ENCODE results near the gene PRR5. TPM values are rescaled to one million over a fixed set of nuclear protein-coding genes. Genes with fewer than 3 reads are reported as not detected.

The PRR5 gene
- total RNA-seq, 1 experiment from 2014 or later = 26.9 TPM

DNA sequence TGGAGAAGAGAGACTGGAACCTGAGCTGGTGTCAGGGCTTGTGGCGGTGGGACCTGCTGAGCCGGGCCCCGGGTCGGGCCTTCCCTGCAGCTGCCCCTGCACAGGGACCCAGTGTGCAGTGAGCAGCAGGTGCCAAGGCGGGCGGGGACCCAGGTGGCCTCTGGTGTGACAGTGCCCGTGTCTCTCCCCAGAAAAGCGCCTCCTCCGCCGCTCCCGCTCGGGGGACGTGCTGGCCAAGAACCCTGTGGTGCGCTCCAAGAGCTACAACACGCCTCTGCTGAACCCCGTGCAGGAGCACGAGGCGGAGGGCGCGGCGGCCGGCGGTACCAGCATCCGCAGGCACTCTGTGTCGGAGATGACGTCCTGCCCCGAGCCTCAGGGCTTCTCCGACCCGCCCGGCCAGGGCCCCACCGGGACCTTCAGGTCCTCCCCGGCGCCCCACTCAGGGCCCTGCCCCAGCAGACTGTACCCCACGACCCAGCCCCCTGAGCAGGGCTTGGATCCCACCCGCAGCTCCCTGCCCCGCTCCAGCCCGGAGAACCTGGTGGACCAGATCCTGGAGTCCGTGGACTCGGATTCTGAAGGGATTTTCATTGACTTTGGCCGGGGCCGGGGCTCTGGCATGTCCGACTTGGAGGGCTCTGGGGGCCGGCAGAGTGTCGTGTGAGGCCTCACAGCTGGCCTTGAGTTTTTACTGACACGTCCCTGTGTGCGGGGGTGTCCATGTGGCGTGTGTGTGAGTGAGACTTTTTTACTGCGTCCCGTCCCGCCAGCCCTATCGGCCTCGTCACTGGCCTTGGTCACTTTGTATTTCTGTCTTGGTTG is 34.8 kb downstream of the PRR5 start:
- no peak overlapping the region for H3K9ac ChIP-seq (ENCODE audit: low read length)
- no peaks in the 10 kb centered on the region for H3K79me2 ChIP-seq (ENCODE audit: insufficient read depth, low read length)
- RAD21 ChIA-PET (ENCODE audit: low non-redundant PET in 1 of 2, low total read pairs in 2 of 2, uncharacterized antibody in 2 of 2, unreplicated experiment in 2 of 2) = no interaction called here
- no peak overlapping the region for H3K4me2 ChIP-seq (ENCODE audit: low read length)
- DNase-seq (ENCODE audit: low read depth, low spot score) (no peak), ATAC-seq (no peak)
- intact Hi-C loops (cut with micrococcal nuclease) = loop anchor here (1.0 kb wide), 1 partner anchor 39 kb away; no protein-coding TSS in a partner anchor
- no peaks in the 10 kb centered on the region for H3K9me3 ChIP-seq (ENCODE audit: control insufficient read depth in 1 of 2, insufficient read depth in 1 of 2, low read depth in 1 of 2, low read length in 2 of 2)
- POLR2A ChIA-PET = no interaction called here
- BruUV-seq (replicated peaks) = no TSS peak
- peaks cover 22 to 38% of the 10 kb centered on the region in 2 experiments for H3K4me1 ChIP-seq (ENCODE audit: control insufficient read depth in 1 of 2, insufficient read depth in 2 of 2, low read length in 2 of 2)
- TF ChIP-seq JUND (IDR thresholded peaks at IDR 0.05) (no peak), POLR2AphosphoS5 (IDR thresholded peaks at IDR 0.05; ENCODE audit: low read depth, low read length) (no peak), FOSL1 (IDR thresholded peaks at IDR 0.05; ENCODE audit: low read depth) (no peak), EZH2 (IDR thresholded peaks at IDR 0.05) (no peak), SIN3A (IDR thresholded peaks at IDR 0.05; ENCODE audit: low read depth) (no peak), EGR1 (IDR thresholded peaks at IDR 0.05; ENCODE audit: low read depth) (no peak), YY1 (IDR thresholded peaks at IDR 0.05; ENCODE audit: extremely low read depth, insufficient replicate concordance, low read depth, low read length) (no peak), ELF1 (IDR thresholded peaks at IDR 0.05; ENCODE audit: borderline replicate concordance, low read depth) (no peak), CEBPB (IDR thresholded peaks at IDR 0.05; ENCODE audit: low read depth) (no peak)
- CTCF ChIA-PET = interaction anchor here (0.9 to 1.0 kb wide), 2 partner anchors 49 to 52 kb away, joined by 3 read pairs; no protein-coding TSS in a partner anchor
- H3K36me3 ChIP-seq (ENCODE audit: control insufficient read depth in 1 of 2, insufficient read depth in 2 of 2, low read length in 2 of 2) = no peaks in the 10 kb centered on the region
- H3K9me2 ChIP-seq (ENCODE audit: insufficient read depth) = no peaks in the 10 kb centered on the region
- no peaks in the 10 kb centered on the region for H3K27me3 ChIP-seq (ENCODE audit: insufficient read depth, low read length)
- H3K27ac ChIP-seq (ENCODE audit: low read depth, low read length) = no peak overlapping the region
- no peak overlapping the region for H2AFZ ChIP-seq (ENCODE audit: low read depth, low read length, poor library complexity, severe bottlenecking)
- H3K4me3 ChIP-seq (replicated peaks in 1 of 2; ENCODE audit: low read depth in 1 of 2, low read length in 2 of 2) = no peak overlapping the region
- H4K20me1 ChIP-seq (ENCODE audit: insufficient read depth) = no peaks in the 10 kb centered on the region
